Gastrocnemius medialis (tissue), 4 donors: ENCODE results near the gene GUK1.

Source experiments
- CTCF ChIP-seq, 5 experiments: fragments of 450-650 bp in 3 of 5; fragments of 200-600 bp in 2 of 5; sonication (generic) in 2 of 5; IDR thresholded peaks in 4 of 5; conservative IDR thresholded peaks in 1 of 5; 1 replicate in 4 of 5; 2 replicates in 1 of 5; pipeline ENCODE4 v1.5.1; 2016 to 2019; ENCODE audit warnings: antibody characterized with exemption in 5 of 5, mild to moderate bottlenecking in 3 of 5, moderate library complexity in 3 of 5
- POLR2A ChIP-seq, 2 donors: fragments of 450-650 bp; IDR thresholded peaks; one replicate each; pipeline ENCODE4 v1.6.1; 2017; ENCODE audit warnings: antibody characterized with exemption in 2 of 2, mild to moderate bottlenecking in 2 of 2, moderate library complexity in 2 of 2

GRCh38 chr1:228176461-228177182, 36.5 kb downstream of the GUK1 start:
- TF ChIP-seq CTCF (IDR thresholded peaks at IDR 0.05 in 4 of 5, conservative IDR thresholded peaks at IDR 0.05 in 1 of 5) (no peak), POLR2A (IDR thresholded peaks at IDR 0.05) (no peak)
